ENCODE results near the gene ATP2A3. TPM values are rescaled to one million over a fixed set of nuclear protein-coding genes. Genes with fewer than 3 reads are reported as not detected.

Gene ATP2A3
- total RNA-seq, 1 donor from 2014 or later: 107 TPM

DNA sequence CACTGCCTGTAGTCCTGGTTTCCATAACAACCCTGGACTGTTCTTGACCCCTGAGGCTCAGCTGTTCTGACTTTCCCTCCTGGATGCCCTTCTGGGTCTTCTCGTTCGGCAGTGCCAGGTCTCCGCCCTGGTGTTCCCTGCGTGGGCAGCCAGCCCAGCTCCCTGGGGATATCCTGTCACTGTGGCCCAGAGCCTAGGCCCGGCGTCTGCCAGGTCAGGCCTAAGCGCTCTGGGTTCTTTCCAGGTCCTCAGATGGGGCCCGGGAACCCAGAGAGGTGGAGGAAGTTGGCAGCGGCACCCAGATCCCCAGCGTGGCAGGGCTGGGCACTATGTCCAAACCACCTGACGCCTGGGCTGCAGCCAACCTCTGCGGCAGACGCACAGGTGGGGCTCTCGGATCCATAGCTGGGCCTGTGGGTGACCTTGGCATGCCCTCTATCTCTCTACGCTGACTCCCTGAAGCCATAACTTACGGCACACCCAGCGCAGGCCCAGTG lies 12.5 kb upstream of the ATP2A3 start:
- no peak overlapping the region for H3K27ac Mint-ChIP-seq
- peaks cover 11% of the 10 kb centered on the region for H3K4me1 Mint-ChIP-seq (ENCODE audit: low read depth)
- no peaks in the 10 kb centered on the region for H3K27me3 Mint-ChIP-seq (ENCODE audit: insufficient read depth)
- peaks cover 9% of the 10 kb centered on the region for H3K9me3 Mint-ChIP-seq
- no peaks in the 10 kb centered on the region for H3K36me3 Mint-ChIP-seq (ENCODE audit: low read depth)
- no peak overlapping the region for H3K4me3 Mint-ChIP-seq
- no peak for DNase-seq (ENCODE audit: low spot score)
- intact Hi-C loops (cut with micrococcal nuclease): no loop called here

GRCh38 chr17:3974980-3975379 lies 10.7 kb upstream of the ATP2A3 start:
- Mint-ChIP-seq H3K27me3 (ENCODE audit: insufficient read depth) (no peaks in the 10 kb centered on the region), H3K9me3 (peaks cover 9% of the 10 kb centered on the region), H3K36me3 (ENCODE audit: low read depth) (no peaks in the 10 kb centered on the region), H3K4me1 (ENCODE audit: low read depth) (peaks cover 11% of the 10 kb centered on the region), H3K4me3 (no peak overlapping the region), H3K27ac (no peak overlapping the region)
- intact Hi-C loops (cut with micrococcal nuclease): no loop called here
- no peak for DNase-seq (ENCODE audit: low spot score)

DNA sequence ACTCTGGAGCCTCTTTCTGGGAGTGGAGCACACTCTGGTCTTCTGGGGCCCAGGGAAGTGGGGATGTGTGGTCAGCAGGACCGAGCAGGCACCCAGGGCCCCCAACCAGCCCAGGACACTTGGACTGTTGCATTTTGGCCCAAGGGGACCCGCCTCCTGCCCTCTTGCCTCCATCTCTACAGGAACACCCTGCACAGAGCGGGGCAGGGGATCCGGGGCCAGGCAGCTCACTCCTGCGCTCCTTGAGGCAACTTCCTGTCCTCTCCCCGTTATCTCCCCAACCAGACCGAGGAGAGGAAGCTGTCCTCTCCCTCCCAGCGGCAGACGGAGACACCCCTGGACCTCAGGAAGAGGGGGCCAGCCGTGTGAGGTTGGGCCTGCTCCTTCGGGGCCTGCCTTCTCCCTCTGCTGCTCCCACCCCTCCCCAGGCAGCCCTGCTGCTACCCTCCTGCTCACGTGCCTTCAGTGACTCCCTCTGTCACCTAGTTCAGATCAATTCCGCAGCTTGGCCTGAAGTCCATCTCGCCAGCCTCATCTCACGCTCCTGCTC lies 10.0 kb upstream of the ATP2A3 start:
- H3K4me3 Mint-ChIP-seq: no peak overlapping the region
- peaks cover 9% of the 10 kb centered on the region for H3K9me3 Mint-ChIP-seq
- H3K27ac Mint-ChIP-seq: no peak overlapping the region
- H3K36me3 Mint-ChIP-seq (ENCODE audit: low read depth): no peaks in the 10 kb centered on the region
- no peaks in the 10 kb centered on the region for H3K27me3 Mint-ChIP-seq (ENCODE audit: insufficient read depth)
- no peak for DNase-seq (ENCODE audit: low spot score)
- peaks cover 11% of the 10 kb centered on the region for H3K4me1 Mint-ChIP-seq (ENCODE audit: low read depth)
- intact Hi-C loops (cut with micrococcal nuclease): no loop called here

- H3K4me1 Mint-ChIP-seq (ENCODE audit: low read depth): peaks cover 11% of the 10 kb centered on the region
- intact Hi-C loops (cut with micrococcal nuclease): no loop called here
- H3K36me3 Mint-ChIP-seq (ENCODE audit: low read depth): no peaks in the 10 kb centered on the region
- no peaks in the 10 kb centered on the region for H3K27me3 Mint-ChIP-seq (ENCODE audit: insufficient read depth)
- H3K27ac Mint-ChIP-seq: no peak overlapping the region
- no peak overlapping the region for H3K4me3 Mint-ChIP-seq
- DNase-seq (ENCODE audit: low spot score): no peak
- peaks cover 9% of the 10 kb centered on the region for H3K9me3 Mint-ChIP-seq
Measured at GRCh38 chr17:3973495-3974137, 9.4 kb upstream of the ATP2A3 start.

GRCh38 chr17:3972931-3973330 lies 8.7 kb upstream of the ATP2A3 start:
- Mint-ChIP-seq H3K4me3 (peak overlapping the region; percentile 5), H3K9me3 (peaks cover 9% of the 10 kb centered on the region), H3K27me3 (ENCODE audit: insufficient read depth) (no peaks in the 10 kb centered on the region), H3K4me1 (ENCODE audit: low read depth) (peaks cover 11% of the 10 kb centered on the region), H3K27ac (no peak overlapping the region), H3K36me3 (ENCODE audit: low read depth) (no peaks in the 10 kb centered on the region)
- intact Hi-C loops (cut with micrococcal nuclease): no loop called here
- DNase-seq (ENCODE audit: low spot score): no peak

DNA sequence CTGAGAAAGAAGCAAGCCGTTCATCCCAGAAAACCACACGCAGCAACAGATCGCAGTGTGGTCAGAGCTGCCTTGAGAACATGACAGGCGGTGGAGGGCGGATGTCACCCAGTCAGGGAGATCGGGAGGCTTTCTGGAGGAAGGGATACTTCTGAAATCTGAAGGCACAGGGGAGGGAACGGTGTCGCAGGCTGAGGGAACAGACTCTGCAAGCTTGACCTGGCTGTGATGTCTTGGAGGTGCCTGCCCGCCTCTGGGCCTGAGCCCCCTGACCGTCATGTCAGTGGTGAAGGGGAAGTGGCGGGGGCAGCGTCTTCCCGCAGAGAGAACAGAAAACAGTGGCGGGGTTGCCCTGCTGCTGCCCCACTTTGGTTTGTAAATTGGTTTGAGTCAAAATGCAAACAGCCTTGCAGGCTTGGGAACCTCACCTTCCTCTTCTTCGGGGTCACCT lies 8.1 kb upstream of the ATP2A3 start:
- no peaks in the 10 kb centered on the region for H3K27me3 Mint-ChIP-seq (ENCODE audit: insufficient read depth)
- peak overlapping the region; percentile 52 for H3K4me3 Mint-ChIP-seq
- intact Hi-C loops (cut with micrococcal nuclease): no loop called here
- no peak for DNase-seq (ENCODE audit: low spot score)
- peaks cover 9% of the 10 kb centered on the region for H3K9me3 Mint-ChIP-seq
- H3K36me3 Mint-ChIP-seq (ENCODE audit: low read depth): no peaks in the 10 kb centered on the region
- peak overlapping the region; percentile 4 for H3K27ac Mint-ChIP-seq
- H3K4me1 Mint-ChIP-seq (ENCODE audit: low read depth): peaks cover 11% of the 10 kb centered on the region

DNA sequence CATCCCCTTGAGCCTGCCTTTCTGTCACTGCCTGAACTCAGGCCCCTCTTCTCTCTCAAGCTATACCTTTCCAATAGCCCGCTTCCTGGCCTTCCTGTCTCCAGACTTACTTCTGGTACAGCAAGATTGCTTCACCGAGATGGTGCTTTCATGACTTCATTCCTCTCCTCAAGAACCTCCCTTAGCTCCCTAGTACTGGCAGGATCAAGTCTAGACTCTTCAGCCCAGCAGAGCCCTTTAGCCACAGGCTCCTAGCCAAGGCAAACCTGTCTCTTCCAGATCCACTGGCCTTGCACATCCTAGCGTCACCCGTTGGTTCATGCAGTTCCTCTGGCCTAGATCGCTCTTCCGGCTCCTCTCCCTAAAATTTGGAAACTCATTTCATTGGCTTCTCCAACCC lies 6.4 kb upstream of the ATP2A3 start:
- Mint-ChIP-seq H3K4me3 (no peak overlapping the region), H3K27ac (no peak overlapping the region), H3K27me3 (ENCODE audit: insufficient read depth) (no peaks in the 10 kb centered on the region), H3K4me1 (ENCODE audit: low read depth) (peaks cover 11% of the 10 kb centered on the region), H3K36me3 (ENCODE audit: low read depth) (no peaks in the 10 kb centered on the region), H3K9me3 (peaks cover 9% of the 10 kb centered on the region)
- no peak for DNase-seq (ENCODE audit: low spot score)
- intact Hi-C loops (cut with micrococcal nuclease): no loop called here

- H3K27ac Mint-ChIP-seq: no peak overlapping the region
- H3K27me3 Mint-ChIP-seq (ENCODE audit: insufficient read depth): no peaks in the 10 kb centered on the region
- intact Hi-C loops (cut with micrococcal nuclease): no loop called here
- H3K36me3 Mint-ChIP-seq (ENCODE audit: low read depth): no peaks in the 10 kb centered on the region
- H3K9me3 Mint-ChIP-seq: peaks cover 6% of the 10 kb centered on the region
- no peak overlapping the region for H3K4me3 Mint-ChIP-seq
- no peak for DNase-seq (ENCODE audit: low spot score)
- peaks cover 18% of the 10 kb centered on the region for H3K4me1 Mint-ChIP-seq (ENCODE audit: low read depth)
Measured at GRCh38 chr17:3969963-3970362, 5.7 kb upstream of the ATP2A3 start.

DNA sequence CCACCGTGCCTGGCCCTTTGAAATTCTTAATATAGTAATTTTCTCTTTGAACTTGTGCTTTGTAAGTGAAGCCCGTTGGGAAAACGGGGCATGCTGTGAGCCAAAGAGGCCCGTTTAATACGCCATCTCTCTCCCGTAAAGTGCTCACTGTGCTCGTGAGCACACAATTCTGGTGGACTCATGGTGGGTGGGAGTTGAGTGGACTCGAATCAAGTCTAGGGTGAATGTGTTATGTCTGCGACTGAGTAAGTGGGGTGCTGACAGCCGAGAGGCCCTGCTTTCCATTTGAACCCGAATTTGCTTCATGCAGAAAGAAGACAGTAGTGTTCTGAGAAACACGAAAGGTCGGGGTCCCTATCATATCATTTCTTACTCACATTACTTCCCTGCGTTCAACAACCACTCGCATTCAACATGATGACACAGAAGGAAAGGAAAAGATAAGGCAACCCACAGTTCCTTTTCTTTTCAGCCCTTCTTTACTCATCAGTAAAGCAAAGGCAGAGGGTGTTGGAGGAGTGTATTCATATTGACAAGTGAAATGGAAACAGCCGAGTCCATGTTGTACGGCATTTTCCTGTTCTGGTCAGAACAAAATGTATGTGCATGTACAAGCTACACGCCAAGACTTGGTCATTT lies 4.8 kb upstream of the ATP2A3 start:
- H3K4me1 Mint-ChIP-seq (ENCODE audit: low read depth): peaks cover 21% of the 10 kb centered on the region
- H3K27me3 Mint-ChIP-seq (ENCODE audit: insufficient read depth): no peaks in the 10 kb centered on the region
- DNase-seq (ENCODE audit: low spot score): no peak
- no peaks in the 10 kb centered on the region for H3K9me3 Mint-ChIP-seq
- intact Hi-C loops (cut with micrococcal nuclease): no loop called here
- H3K4me3 Mint-ChIP-seq: no peak overlapping the region
- H3K36me3 Mint-ChIP-seq (ENCODE audit: low read depth): no peaks in the 10 kb centered on the region
- no peak overlapping the region for H3K27ac Mint-ChIP-seq

DNA sequence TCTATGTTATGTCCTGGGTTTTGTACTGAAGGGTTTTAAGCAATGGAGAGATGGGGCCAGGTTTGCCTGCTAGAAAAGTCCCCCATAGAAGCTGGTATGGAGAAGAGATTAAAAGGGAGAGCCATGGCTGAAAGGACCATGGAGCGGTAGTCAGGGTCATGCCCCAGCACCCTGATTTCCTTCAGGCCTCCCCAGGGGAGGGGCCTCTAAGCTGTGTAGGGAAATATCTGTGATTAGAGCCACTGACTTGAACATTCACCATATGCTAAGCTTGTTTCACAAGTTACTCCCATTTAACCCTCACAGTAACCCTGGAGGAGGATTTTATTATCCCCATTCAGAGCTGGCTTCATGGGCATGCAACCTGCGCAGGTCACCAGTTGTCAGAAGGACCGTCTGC lies 3.8 kb upstream of the ATP2A3 start:
- no peak overlapping the region for H3K27ac Mint-ChIP-seq
- H3K4me1 Mint-ChIP-seq (ENCODE audit: low read depth): peaks cover 24% of the 10 kb centered on the region
- intact Hi-C loops (cut with micrococcal nuclease): no loop called here

DNA sequence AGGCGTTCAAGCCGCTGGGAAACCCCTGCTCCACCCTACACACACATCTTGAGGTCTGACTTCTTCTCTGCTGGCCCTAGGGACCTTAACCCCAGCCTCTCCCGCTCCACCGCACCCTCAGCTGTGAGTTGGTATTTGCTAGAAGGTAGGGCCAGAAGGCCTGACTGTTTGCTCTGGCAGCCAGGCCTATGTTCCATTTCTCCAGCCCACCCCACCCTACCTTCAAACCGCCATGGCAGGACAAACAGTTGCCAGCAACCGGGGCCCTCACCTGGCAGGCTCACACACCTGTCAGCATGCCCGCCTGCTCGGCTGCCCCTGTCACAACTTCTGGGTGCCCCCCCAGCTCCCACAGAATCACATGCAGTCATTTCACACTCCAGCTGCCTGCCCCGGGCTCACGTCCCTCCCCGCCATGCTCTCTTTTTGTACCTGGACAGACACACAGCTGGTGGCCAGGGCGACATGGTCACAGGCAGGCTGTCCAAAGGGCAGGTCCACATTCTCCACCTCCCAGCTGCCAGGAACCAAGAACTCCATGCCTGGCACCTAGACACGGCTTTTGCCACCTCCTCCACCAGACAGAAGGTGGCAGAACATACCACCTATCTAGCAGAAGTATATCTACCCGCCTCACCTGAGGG lies 2.6 kb upstream of the ATP2A3 start:
- H3K36me3 Mint-ChIP-seq (ENCODE audit: low read depth): no peaks in the 10 kb centered on the region
- no peaks in the 10 kb centered on the region for H3K27me3 Mint-ChIP-seq (ENCODE audit: insufficient read depth)
- no peak overlapping the region for H3K27ac Mint-ChIP-seq
- no peak for DNase-seq (ENCODE audit: low spot score)
- H3K4me1 Mint-ChIP-seq (ENCODE audit: low read depth): peaks cover 25% of the 10 kb centered on the region
- peak overlapping the region; percentile 17 for H3K4me3 Mint-ChIP-seq
- H3K9me3 Mint-ChIP-seq: no peaks in the 10 kb centered on the region
- intact Hi-C loops (cut with micrococcal nuclease): no loop called here

More for the DNA sequence above, 3.8 kb upstream of the ATP2A3 start:
- H3K4me3 Mint-ChIP-seq: no peak overlapping the region
- H3K27me3 Mint-ChIP-seq (ENCODE audit: insufficient read depth): no peaks in the 10 kb centered on the region
- no peaks in the 10 kb centered on the region for H3K9me3 Mint-ChIP-seq
- H3K36me3 Mint-ChIP-seq (ENCODE audit: low read depth): no peaks in the 10 kb centered on the region
- DNase-seq (ENCODE audit: low spot score): no peak

GRCh38 chr17:3965118-3965800 lies 1.0 kb upstream of the ATP2A3 start:
- H3K4me3 Mint-ChIP-seq: peak overlapping the region; percentile 88
- intact Hi-C loops (cut with micrococcal nuclease): loop anchor here (1.0 to 2.0 kb wide), 4 partner anchors 20 to 329 kb away; partner anchors contain the start of genes CTNS, CYB5D2, SHPK and ZZEF1

More at GRCh38 chr17:3965118-3965800, 1.0 kb upstream of the ATP2A3 start:
- Mint-ChIP-seq H3K27ac (peak overlapping the region; percentile 90), H3K9me3 (no peaks in the 10 kb centered on the region), H3K36me3 (ENCODE audit: low read depth) (no peaks in the 10 kb centered on the region), H3K27me3 (ENCODE audit: insufficient read depth) (no peaks in the 10 kb centered on the region), H3K4me1 (ENCODE audit: low read depth) (peaks cover 38% of the 10 kb centered on the region)
- DNase-seq (ENCODE audit: low spot score): peak; percentile 66
